Ovary (tissue), 3 donors: ENCODE measurements around the gene USP53.

Experiments used
- POLR2A ChIP-seq: fragments of 450-650 bp; IDR thresholded peaks from one replicate; pipeline ENCODE4 v1.6.1; 2017; ENCODE audit warnings: antibody characterized with exemption, mild to moderate bottlenecking, moderate library complexity
- TF ChIP-seq, protein P1 (sequence below), 3 donors: fragments of 450-650 bp in 2 of 3; fragments of 200-600 bp in 1 of 3; IDR thresholded peaks; one replicate each; pipeline versions ENCODE4 v1.5.1 to v1.8.0; 2016 to 2022; ENCODE audit warnings: antibody characterized with exemption in 3 of 3, mild to moderate bottlenecking in 1 of 3
- donor health status: DM: no; HTN: no; CAD: no.

DNA sequence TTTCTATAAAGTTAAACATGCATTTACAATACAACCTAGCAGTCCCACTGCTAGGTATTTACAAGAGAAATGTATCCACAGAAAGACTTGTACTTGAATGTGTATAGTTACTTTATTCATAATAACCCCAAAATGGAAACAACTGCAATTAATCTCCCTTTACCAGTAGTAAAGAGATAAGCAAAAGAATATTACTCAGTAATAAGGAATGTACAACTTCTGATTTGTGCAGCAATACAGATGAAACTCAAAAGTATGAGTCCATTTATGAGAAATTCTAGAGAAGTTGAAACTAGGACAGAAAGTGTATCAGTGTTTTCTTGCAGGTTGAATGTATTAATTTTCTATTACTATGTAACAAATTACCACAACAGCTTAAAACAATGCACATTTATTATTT lies 15.2 kb downstream of the USP53 start:
- TF ChIP-seq, protein P1, sequence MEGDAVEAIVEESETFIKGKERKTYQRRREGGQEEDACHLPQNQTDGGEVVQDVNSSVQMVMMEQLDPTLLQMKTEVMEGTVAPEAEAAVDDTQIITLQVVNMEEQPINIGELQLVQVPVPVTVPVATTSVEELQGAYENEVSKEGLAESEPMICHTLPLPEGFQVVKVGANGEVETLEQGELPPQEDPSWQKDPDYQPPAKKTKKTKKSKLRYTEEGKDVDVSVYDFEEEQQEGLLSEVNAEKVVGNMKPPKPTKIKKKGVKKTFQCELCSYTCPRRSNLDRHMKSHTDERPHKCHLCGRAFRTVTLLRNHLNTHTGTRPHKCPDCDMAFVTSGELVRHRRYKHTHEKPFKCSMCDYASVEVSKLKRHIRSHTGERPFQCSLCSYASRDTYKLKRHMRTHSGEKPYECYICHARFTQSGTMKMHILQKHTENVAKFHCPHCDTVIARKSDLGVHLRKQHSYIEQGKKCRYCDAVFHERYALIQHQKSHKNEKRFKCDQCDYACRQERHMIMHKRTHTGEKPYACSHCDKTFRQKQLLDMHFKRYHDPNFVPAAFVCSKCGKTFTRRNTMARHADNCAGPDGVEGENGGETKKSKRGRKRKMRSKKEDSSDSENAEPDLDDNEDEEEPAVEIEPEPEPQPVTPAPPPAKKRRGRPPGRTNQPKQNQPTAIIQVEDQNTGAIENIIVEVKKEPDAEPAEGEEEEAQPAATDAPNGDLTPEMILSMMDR (IDR thresholded peaks at IDR 0.05), result no peak
- no peak for TF ChIP-seq POLR2A
